IMR-90 (cell line): Measurements from ENCODE around the gene VNN1. TPM values are rescaled to one million over a fixed set of nuclear protein-coding genes. Genes with fewer than 3 reads are reported as not detected.

ENCODE experiments used
- ATAC-seq: fragments of 200-7000 bp; cut with Tn5 transposase; 2 replicates; pipeline ENCODE4 v1.9.1; 2020; ENCODE audit warnings: low read depth, mild to moderate bottlenecking, moderate library complexity
- BruUV-seq: library from RNA; stranded (reverse); fragments of 400-500 nt; replicated peaks from 2 replicates; lab custom pipeline; 2021; lab: Mats Ljungman, UMichigan
- CTCF ChIA-PET: fragments of 300-600 bp; formaldehyde crosslinking; extraction: SDS; loops from one replicate; lab custom pipeline; 2021; ENCODE audit warnings: antibody characterized with exemption; lab: Yijun Ruan, JAX
- POLR2A ChIA-PET: fragments of 300-600 bp; sonication (Branson Sonifier 250); formaldehyde crosslinking; loops from one replicate; lab custom pipeline; 2022; ENCODE audit warnings: antibody characterized with exemption; ENCODE audit not compliant: unreplicated experiment; lab: Charles Lee
- DNase-seq: peaks from one replicate; pipeline ENCODE4 v3.0.0; 2013
- H2AFZ ChIP-seq: replicated peaks from 2 replicates; pipeline ENCODE3; 2013; ENCODE audit warnings: low read length, mild to moderate bottlenecking; ENCODE audit not compliant: poor library complexity
- H2AK5ac ChIP-seq: 2 replicates; pipeline ENCODE4 v1.6.1; 2013; ENCODE audit warnings: low read depth, low read length, inconsistent platforms
- H2AK9ac ChIP-seq: replicated peaks from 2 replicates; pipeline ENCODE3; 2013; ENCODE audit warnings: mild to moderate bottlenecking, low read depth, low read length, moderate library complexity; ENCODE audit not compliant: poor library complexity
- H2BK120ac ChIP-seq: 2 replicates; pipeline ENCODE4 v1.6.1; 2013; ENCODE audit warnings: low read depth, low read length, inconsistent platforms
- H2BK15ac ChIP-seq: 3 replicates; pipeline ENCODE4 v1.6.1; 2013; ENCODE audit warnings: low read depth, low read length, inconsistent platforms
- H2BK20ac ChIP-seq: 2 replicates; pipeline ENCODE4 v1.6.1; 2013; ENCODE audit warnings: low read depth, mild to moderate bottlenecking, inconsistent platforms, low read length, moderate library complexity
- H2BK5ac ChIP-seq: 2 replicates; pipeline ENCODE4 v1.6.1; 2013; ENCODE audit warnings: mild to moderate bottlenecking, low read depth, low read length, inconsistent platforms; ENCODE audit not compliant: poor library complexity, severe bottlenecking
- H3K14ac ChIP-seq: replicated peaks from 2 replicates; pipeline ENCODE4 v1.6.1; 2013; ENCODE audit warnings: low read depth, low read length, inconsistent platforms
- H3K18ac ChIP-seq: 2 replicates; pipeline ENCODE4 v1.6.1; 2013; ENCODE audit warnings: low read depth, low read length, control low read depth
- H3K23ac ChIP-seq: 2 replicates; pipeline ENCODE4 v1.6.1; 2013; ENCODE audit warnings: low read depth, low read length, inconsistent platforms
- H3K27ac ChIP-seq: 2 replicates; pipeline ENCODE4 v1.5.1; 2013; ENCODE audit warnings: mild to moderate bottlenecking, control low read depth, low read length; ENCODE audit not compliant: insufficient read depth
- H3K27me3 ChIP-seq: 2 replicates; pipeline ENCODE4 v1.6.1; 2013; ENCODE audit warnings: low read length; ENCODE audit not compliant: control insufficient read depth, insufficient read depth
- H3K36me3 ChIP-seq: 2 replicates; pipeline ENCODE4 v1.6.1; 2013; ENCODE audit warnings: low read length, mixed read lengths; ENCODE audit not compliant: control insufficient read depth, insufficient read depth
- H3K4ac ChIP-seq: 2 replicates; pipeline ENCODE4 v1.6.1; 2013; ENCODE audit warnings: low read depth, low read length, inconsistent platforms
- H3K4me1 ChIP-seq: 2 replicates; pipeline ENCODE4 v1.6.1; 2013; ENCODE audit warnings: low read length, mixed read lengths; ENCODE audit not compliant: control insufficient read depth, insufficient read depth
- H3K4me2 ChIP-seq: 2 replicates; pipeline ENCODE4 v1.6.1; 2013; ENCODE audit warnings: low read depth, mild to moderate bottlenecking, control low read depth, low read length, moderate library complexity
- H3K4me3 ChIP-seq: 2 replicates; pipeline ENCODE4 v1.5.1; 2013; ENCODE audit warnings: low read depth, mild to moderate bottlenecking, control low read depth, low read length, moderate library complexity; ENCODE audit not compliant: insufficient read depth
- H3K56ac ChIP-seq: 2 replicates; pipeline ENCODE4 v1.6.1; 2013; ENCODE audit warnings: low read length, inconsistent platforms; ENCODE audit not compliant: insufficient read depth; ENCODE audit errors: extremely low read depth
- H3K79me1 ChIP-seq, 2 experiments: 2 replicates each; pipeline ENCODE4 v1.6.1; 2013; ENCODE audit warnings: low read length in 2 of 2, inconsistent platforms in 1 of 2, low read depth in 1 of 2
- H3K9ac ChIP-seq: 2 replicates; pipeline ENCODE4 v1.6.1; 2013; ENCODE audit warnings: low read depth, low read length, control low read depth
- H3K9me1 ChIP-seq: 2 replicates; pipeline ENCODE4 v1.6.1; 2013; ENCODE audit warnings: low read length, inconsistent platforms; ENCODE audit not compliant: insufficient read depth
- H3K9me3 ChIP-seq: 2 replicates; pipeline ENCODE4 v1.6.1; 2013; ENCODE audit warnings: low read length; ENCODE audit not compliant: control insufficient read depth, insufficient read depth
- H4K20me1 ChIP-seq: 2 replicates; pipeline ENCODE4 v1.6.1; 2013; ENCODE audit warnings: low read length, inconsistent platforms; ENCODE audit not compliant: insufficient read depth
- H4K5ac ChIP-seq: 2 replicates; pipeline ENCODE4 v1.6.1; 2013; ENCODE audit warnings: mild to moderate bottlenecking, low read depth, low read length, control low read depth
- H4K8ac ChIP-seq, 2 experiments: 2 replicates each; pipeline ENCODE4 v1.6.1; 2013; ENCODE audit warnings: low read depth in 2 of 2, low read length in 2 of 2, control low read depth in 1 of 2, inconsistent platforms in 1 of 2
- H4K91ac ChIP-seq: 2 replicates; pipeline ENCODE4 v1.6.1; 2013; ENCODE audit warnings: low read depth, low read length, inconsistent platforms; ENCODE audit not compliant: insufficient read depth
- BHLHE40 ChIP-seq: fragments of 150-350 bp; IDR thresholded peaks from 2 replicates; pipeline ENCODE4 v1.6.1; 2016; ENCODE audit warnings: mild to moderate bottlenecking, low read depth, low read length
- CEBPB ChIP-seq: IDR thresholded peaks from 2 replicates; pipeline ENCODE4 v1.6.1; 2012; ENCODE audit warnings: low read depth, low read length, improper control_type of control experiment
- CHD1 ChIP-seq: IDR thresholded peaks from 2 replicates; pipeline ENCODE4 v1.6.1; 2012; ENCODE audit warnings: low read depth, low read length, improper control_type of control experiment
- FOS ChIP-seq: fragments of 150-350 bp; IDR thresholded peaks from 2 replicates; pipeline ENCODE4 v1.6.1; 2016; ENCODE audit warnings: low read depth, low read length
- MAFK ChIP-seq: IDR thresholded peaks from 2 replicates; pipeline ENCODE4 v1.6.1; 2012; ENCODE audit warnings: low read depth, low read length, improper control_type of control experiment
- MAZ ChIP-seq: IDR thresholded peaks from 2 replicates; pipeline ENCODE4 v1.6.1; 2012; ENCODE audit warnings: low read depth, mild to moderate bottlenecking, low read length, improper control_type of control experiment, moderate library complexity, borderline replicate concordance
- MXI1 ChIP-seq: IDR thresholded peaks from 2 replicates; pipeline ENCODE4 v1.6.1; 2012; ENCODE audit warnings: low read depth, mild to moderate bottlenecking, low read length, moderate library complexity, borderline replicate concordance
- NFE2L2 ChIP-seq: fragments of 150-350 bp; IDR thresholded peaks from 2 replicates; pipeline ENCODE4 v1.6.1; 2016; ENCODE audit warnings: low read depth, mild to moderate bottlenecking, low read length
- POLR2A ChIP-seq: IDR thresholded peaks from 2 replicates; pipeline ENCODE4 v1.6.1; 2012; ENCODE audit warnings: mild to moderate bottlenecking, low read depth, low read length
- RAD21 ChIP-seq: IDR thresholded peaks from 2 replicates; pipeline ENCODE4 v1.6.1; 2012; ENCODE audit warnings: low read length, improper control_type of control experiment
- RCOR1 ChIP-seq: IDR thresholded peaks from 2 replicates; pipeline ENCODE4 v1.6.1; 2012; ENCODE audit warnings: mild to moderate bottlenecking, low read length, improper control_type of control experiment; ENCODE audit not compliant: insufficient replicate concordance
- RFX5 ChIP-seq: IDR thresholded peaks from 2 replicates; pipeline ENCODE4 v1.8.0; 2012; ENCODE audit warnings: low read depth, mild to moderate bottlenecking, low read length, moderate library complexity
- SMC3 ChIP-seq: fragments of 150-350 bp; IDR thresholded peaks from 2 replicates; pipeline ENCODE4 v1.6.1; 2016; ENCODE audit warnings: low read depth, mild to moderate bottlenecking, antibody characterized with exemption, low read length, moderate library complexity
- WGBS, 2 experiments: methylation state at CpG; one replicate each; pipeline versions ENCODE4 v1.1.5 to v1.1.7; 2013; ENCODE audit warnings: missing lambda C conversion rate in 2 of 2; ENCODE audit not compliant: insufficient read length in 1 of 2; ENCODE audit errors: extremely low coverage in 2 of 2; 5-methylcytosine and 5-hydroxymethylcytosine counted together
- dilution Hi-C: fragments of 300-500 bp; cut with HindIII; formaldehyde crosslinking; loops from one replicate; pipeline ENCODE4 v1.14.3; 2018; ENCODE audit warnings: low sequenced_read_pairs; ENCODE audit not compliant: unreplicated experiment
- in situ Hi-C: fragments of 300-500 bp; cut with MboI; formaldehyde crosslinking; loops from 3 replicates; pipeline ENCODE4 v1.14.3; 2019; ENCODE audit warnings: low sequenced_read_pairs, inconsistent platforms, mixed read lengths
- intact Hi-C: fragments of 100-400 bp; cut with micrococcal nuclease; formaldehyde crosslinking; loops from 2 replicates; pipeline ENCODE4 v1.10.0; 2022
- polyA plus RNA-seq, 3 experiments: library from polyadenylated mRNA; depleted of rRNA; stranded (reverse); fragments of >200 nt; gene quantifications; 2 replicates each; pipeline ENCODE4 v1.2.3, GENCODE V29; 2012; ENCODE audit warnings: low replicate concordance in 1 of 3
- total RNA-seq: library from RNA; depleted of rRNA; stranded (reverse); fragments of >200 nt; gene quantifications from 2 replicates; pipeline ENCODE4 v1.2.3, GENCODE V29; 2012
- TF ChIP-seq, protein P1 (sequence below): fragments of 150-350 bp; IDR thresholded peaks from 2 replicates; pipeline ENCODE4 v1.6.1; 2017; ENCODE audit warnings: mild to moderate bottlenecking, antibody characterized with exemption, low read length, low read depth
- TF ChIP-seq, protein P2 (sequence below): fragments of 150-350 bp; IDR thresholded peaks from 2 replicates; pipeline ENCODE4 v1.6.1; 2016; ENCODE audit warnings: low read depth, mild to moderate bottlenecking, low read length, moderate library complexity, borderline replicate concordance
- TF ChIP-seq, protein P3 (sequence below): conservative IDR thresholded peaks from 2 replicates; pipeline ENCODE4 v1.5.1; 2012; ENCODE audit warnings: mild to moderate bottlenecking, low read depth, low read length, improper control_type of control experiment

Gene VNN1
- total and polyA plus RNA-seq, 2 of the 4 experiments (the other 2 are of a cell fraction) = 0.07 TPM; not detected in 1

DNA sequence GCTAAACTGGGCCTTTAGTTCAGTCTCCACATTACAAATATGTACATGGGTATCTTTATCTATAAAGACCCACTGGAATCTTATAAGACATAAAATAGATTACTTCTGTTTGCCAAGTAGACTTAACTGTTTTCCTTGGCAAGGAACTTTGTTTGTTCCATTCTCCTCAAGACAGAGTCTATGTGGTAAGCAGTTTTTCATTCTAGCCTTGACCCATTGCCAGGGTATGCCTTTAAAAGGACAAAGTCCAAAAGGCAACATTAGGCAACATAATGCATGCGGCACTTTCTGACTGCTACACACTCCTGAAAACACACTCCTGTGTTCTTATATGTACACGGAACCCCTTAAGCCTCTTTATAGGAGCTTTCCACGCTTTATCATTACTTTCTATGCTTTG lies 20.4 kb downstream of the VNN1 start:
- Histone ChIP-seq H3K9ac (no peak overlapping the region), H3K27me3 (peaks cover 2% of the 10 kb centered on the region; the same call in 1 of the 2 replicates), H3K23ac (no peak overlapping the region), H3K4ac (no peak overlapping the region), H2AFZ (no peak overlapping the region), H3K18ac (no peak overlapping the region), H3K4me3 (no peak overlapping the region), H2BK120ac (no peak overlapping the region), H3K4me1 (no peaks in the 10 kb centered on the region), H4K91ac (no peak overlapping the region), H3K79me1 (no peaks in the 10 kb centered on the region), H3K36me3 (no peaks in the 10 kb centered on the region), H2AK9ac (no peak overlapping the region), H4K5ac (no peak overlapping the region), H3K4me2 (no peak overlapping the region), H3K56ac (no peak overlapping the region), H3K14ac (no peak overlapping the region), H3K9me1 (no peaks in the 10 kb centered on the region), H4K20me1 (no peaks in the 10 kb centered on the region), H2BK5ac (no peak overlapping the region), H2AK5ac (no peak overlapping the region), H2BK15ac (no peak overlapping the region), H2BK20ac (no peak overlapping the region), H3K27ac (no peak overlapping the region), H3K9me3 (0 out of 2 replicates have a peak, but pooled peaks cover 3% of the 10 kb centered on the region), H4K8ac (no peak overlapping the region)
- WGBS, 2 experiments = no CpG with 5 or more reads among the region's 3 CpGs
- peak; percentile 16 for DNase-seq
- dilution Hi-C loops = no loop called here
- no TSS peak for BruUV-seq
- ATAC-seq = no peak
- intact Hi-C loops = no loop called here
- CTCF ChIA-PET = interaction anchor here (0.8 to 1.5 kb wide), 2 partner anchors 19 to 69 kb away, joined by 3 read pairs; no protein-coding TSS in a partner anchor
- TF ChIP-seq MXI1 (no peak), SMC3 (no peak), FOS (no peak), RAD21 (no peak), RFX5 (no peak), MAFK (no peak), NFE2L2 (no peak), CHD1 (no peak), CEBPB (no peak), MAZ (no peak), BHLHE40 (no peak), RCOR1 (no peak), POLR2A (no peak)
- TF ChIP-seq, protein P1, sequence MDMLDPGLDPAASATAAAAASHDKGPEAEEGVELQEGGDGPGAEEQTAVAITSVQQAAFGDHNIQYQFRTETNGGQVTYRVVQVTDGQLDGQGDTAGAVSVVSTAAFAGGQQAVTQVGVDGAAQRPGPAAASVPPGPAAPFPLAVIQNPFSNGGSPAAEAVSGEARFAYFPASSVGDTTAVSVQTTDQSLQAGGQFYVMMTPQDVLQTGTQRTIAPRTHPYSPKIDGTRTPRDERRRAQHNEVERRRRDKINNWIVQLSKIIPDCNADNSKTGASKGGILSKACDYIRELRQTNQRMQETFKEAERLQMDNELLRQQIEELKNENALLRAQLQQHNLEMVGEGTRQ = no peak
- TF ChIP-seq, protein P2, sequence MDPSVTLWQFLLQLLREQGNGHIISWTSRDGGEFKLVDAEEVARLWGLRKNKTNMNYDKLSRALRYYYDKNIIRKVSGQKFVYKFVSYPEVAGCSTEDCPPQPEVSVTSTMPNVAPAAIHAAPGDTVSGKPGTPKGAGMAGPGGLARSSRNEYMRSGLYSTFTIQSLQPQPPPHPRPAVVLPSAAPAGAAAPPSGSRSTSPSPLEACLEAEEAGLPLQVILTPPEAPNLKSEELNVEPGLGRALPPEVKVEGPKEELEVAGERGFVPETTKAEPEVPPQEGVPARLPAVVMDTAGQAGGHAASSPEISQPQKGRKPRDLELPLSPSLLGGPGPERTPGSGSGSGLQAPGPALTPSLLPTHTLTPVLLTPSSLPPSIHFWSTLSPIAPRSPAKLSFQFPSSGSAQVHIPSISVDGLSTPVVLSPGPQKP = no peak
- TF ChIP-seq, protein P3, sequence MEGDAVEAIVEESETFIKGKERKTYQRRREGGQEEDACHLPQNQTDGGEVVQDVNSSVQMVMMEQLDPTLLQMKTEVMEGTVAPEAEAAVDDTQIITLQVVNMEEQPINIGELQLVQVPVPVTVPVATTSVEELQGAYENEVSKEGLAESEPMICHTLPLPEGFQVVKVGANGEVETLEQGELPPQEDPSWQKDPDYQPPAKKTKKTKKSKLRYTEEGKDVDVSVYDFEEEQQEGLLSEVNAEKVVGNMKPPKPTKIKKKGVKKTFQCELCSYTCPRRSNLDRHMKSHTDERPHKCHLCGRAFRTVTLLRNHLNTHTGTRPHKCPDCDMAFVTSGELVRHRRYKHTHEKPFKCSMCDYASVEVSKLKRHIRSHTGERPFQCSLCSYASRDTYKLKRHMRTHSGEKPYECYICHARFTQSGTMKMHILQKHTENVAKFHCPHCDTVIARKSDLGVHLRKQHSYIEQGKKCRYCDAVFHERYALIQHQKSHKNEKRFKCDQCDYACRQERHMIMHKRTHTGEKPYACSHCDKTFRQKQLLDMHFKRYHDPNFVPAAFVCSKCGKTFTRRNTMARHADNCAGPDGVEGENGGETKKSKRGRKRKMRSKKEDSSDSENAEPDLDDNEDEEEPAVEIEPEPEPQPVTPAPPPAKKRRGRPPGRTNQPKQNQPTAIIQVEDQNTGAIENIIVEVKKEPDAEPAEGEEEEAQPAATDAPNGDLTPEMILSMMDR = no peak
- in situ Hi-C loops = no loop called here
- POLR2A ChIA-PET = no interaction called here
